Measurements from ENCODE around the gene U2AF2. TPM values are rescaled to one million over a fixed set of nuclear protein-coding genes. Genes with fewer than 3 reads are reported as not detected.

The U2AF2 gene
- total RNA-seq, 1 experiment from 2014 or later, result 309 TPM

GRCh38 chr19:55642153-55643002 is 12.5 kb upstream of the U2AF2 start:
- Mint-ChIP-seq H3K9me3 (ENCODE audit: low read depth, unreplicated experiment) (no peaks in the 10 kb centered on the region), H3K27ac (ENCODE audit: unreplicated experiment) (peak overlapping the region; percentile 93), H3K27me3 (ENCODE audit: unreplicated experiment) (no peaks in the 10 kb centered on the region), H3K36me3 (ENCODE audit: insufficient read depth, unreplicated experiment) (peaks cover 79% of the 10 kb centered on the region), H3K4me3 (ENCODE audit: low read depth, unreplicated experiment) (peak overlapping the region; percentile 92), H3K4me1 (ENCODE audit: low read depth, unreplicated experiment) (peaks cover 41% of the 10 kb centered on the region)
- TSS peak; percentile 26 for BruUV-seq (replicated peaks)
- intact Hi-C loops (cut with micrococcal nuclease; ENCODE audit: unreplicated experiment), result no loop called here
- TF ChIP-seq CTCF (IDR thresholded peaks at IDR 0.05; ENCODE audit: unreplicated experiment), result no peak
- CTCF ChIA-PET, result interaction anchor here (0.6 to 1.3 kb wide), 2 partner anchors 12 to 667 kb away, joined by 3 to 8 read pairs; partner anchors contain the start of gene U2AF2
- peak; percentile 42 for DNase-seq

- Mint-ChIP-seq H3K4me1 (ENCODE audit: low read depth, unreplicated experiment) (peaks cover 34% of the 10 kb centered on the region), H3K4me3 (ENCODE audit: low read depth, unreplicated experiment) (peak within 1 kb of the TSS; percentile 92), H3K27me3 (ENCODE audit: unreplicated experiment) (no peaks in the 10 kb centered on the region), H3K36me3 (ENCODE audit: insufficient read depth, unreplicated experiment) (peaks cover 79% of the 10 kb centered on the region), H3K27ac (ENCODE audit: unreplicated experiment) (peak within 1 kb of the TSS; percentile 73), H3K9me3 (ENCODE audit: low read depth, unreplicated experiment) (no peaks in the 10 kb centered on the region)
- no TSS peak for BruUV-seq (replicated peaks)
- intact Hi-C loops (cut with micrococcal nuclease; ENCODE audit: unreplicated experiment), result no loop called here
- CTCF ChIA-PET, result interaction anchor here (0.6 to 1.3 kb wide), 2 partner anchors 11 to 666 kb away, joined by 3 to 8 read pairs; partner anchors contain the start of gene U2AF2
- peak; percentile 85 for DNase-seq
- no peak for TF ChIP-seq CTCF (IDR thresholded peaks at IDR 0.05; ENCODE audit: unreplicated experiment)
Measured at GRCh38 chr19:55643003-55643886, 11.6 kb upstream of the U2AF2 start, which contains the start of gene ZNF581. ZNF581 (plus strand) TSS chr19:55643649; CDS start chr19:55644572, 923 bp downstream.

GRCh38 chr19:55643887-55644176 is 11.0 kb upstream of the U2AF2 start:
- peaks cover 85% of the 10 kb centered on the region for H3K36me3 Mint-ChIP-seq (ENCODE audit: insufficient read depth, unreplicated experiment)
- CTCF ChIA-PET, result no interaction called here
- H3K27ac Mint-ChIP-seq (ENCODE audit: unreplicated experiment), result peak overlapping the region; percentile 73
- no peak for TF ChIP-seq CTCF (IDR thresholded peaks at IDR 0.05; ENCODE audit: unreplicated experiment)
- H3K4me3 Mint-ChIP-seq (ENCODE audit: low read depth, unreplicated experiment), result peak overlapping the region; percentile 92
- intact Hi-C loops (cut with micrococcal nuclease; ENCODE audit: unreplicated experiment), result no loop called here
- BruUV-seq (replicated peaks), result no TSS peak
- peaks cover 34% of the 10 kb centered on the region for H3K4me1 Mint-ChIP-seq (ENCODE audit: low read depth, unreplicated experiment)
- no peak for DNase-seq
- no peaks in the 10 kb centered on the region for H3K27me3 Mint-ChIP-seq (ENCODE audit: unreplicated experiment)
- no peaks in the 10 kb centered on the region for H3K9me3 Mint-ChIP-seq (ENCODE audit: low read depth, unreplicated experiment)

- H3K27me3 Mint-ChIP-seq (ENCODE audit: unreplicated experiment), result no peaks in the 10 kb centered on the region
- no peak for TF ChIP-seq CTCF (IDR thresholded peaks at IDR 0.05; ENCODE audit: unreplicated experiment)
- no TSS peak for BruUV-seq (replicated peaks)
- H3K4me3 Mint-ChIP-seq (ENCODE audit: low read depth, unreplicated experiment), result peak overlapping the region; percentile 92
- H3K9me3 Mint-ChIP-seq (ENCODE audit: low read depth, unreplicated experiment), result no peaks in the 10 kb centered on the region
- peak overlapping the region; percentile 73 for H3K27ac Mint-ChIP-seq (ENCODE audit: unreplicated experiment)
- peaks cover 34% of the 10 kb centered on the region for H3K4me1 Mint-ChIP-seq (ENCODE audit: low read depth, unreplicated experiment)
- intact Hi-C loops (cut with micrococcal nuclease; ENCODE audit: unreplicated experiment), result no loop called here
- peaks cover 87% of the 10 kb centered on the region for H3K36me3 Mint-ChIP-seq (ENCODE audit: insufficient read depth, unreplicated experiment)
- no peak for DNase-seq
- CTCF ChIA-PET, result no interaction called here
Measured at GRCh38 chr19:55644191-55644833, 10.5 kb upstream of the U2AF2 start.
